ENCODE results near the gene STAB1.

Gene STAB1

GRCh38 chr3:52563984-52564383, 68.8 kb downstream of the STAB1 start:
- H3K9me3 ChIP-seq (ENCODE audit: control insufficient read depth, insufficient read depth, low read length), result no peaks in the 10 kb centered on the region
- H3K4me3 ChIP-seq (ENCODE audit: low read depth, low read length), result no peak overlapping the region
- no peaks in the 10 kb centered on the region for H3K4me1 ChIP-seq (ENCODE audit: control insufficient read depth, insufficient read depth, low read length)
- no peak overlapping the region for H3K9ac ChIP-seq (ENCODE audit: low read depth, low read length)
- H3K27me3 ChIP-seq (ENCODE audit: control insufficient read depth, insufficient read depth, low read length), result no peaks in the 10 kb centered on the region
- H3K36me3 ChIP-seq (ENCODE audit: control insufficient read depth, insufficient read depth, low read length), result peaks cover 11% of the 10 kb centered on the region

- H3K36me3 ChIP-seq (ENCODE audit: control insufficient read depth, insufficient read depth, low read length), result peaks cover 2% of the 10 kb centered on the region
- H3K4me3 ChIP-seq (ENCODE audit: low read depth, low read length), result no peak overlapping the region
- no peaks in the 10 kb centered on the region for H3K4me1 ChIP-seq (ENCODE audit: control insufficient read depth, insufficient read depth, low read length)
- H3K9me3 ChIP-seq (ENCODE audit: control insufficient read depth, insufficient read depth, low read length), result no peaks in the 10 kb centered on the region
- no peaks in the 10 kb centered on the region for H3K27me3 ChIP-seq (ENCODE audit: control insufficient read depth, insufficient read depth, low read length)
- H3K9ac ChIP-seq (ENCODE audit: low read depth, low read length), result no peak overlapping the region
These were observed 72.9 kb downstream of the STAB1 start for GRCh38 chr3:52568069-52568468.

GRCh38 chr3:52570076-52570475, 74.9 kb downstream of the STAB1 start:
- H3K4me3 ChIP-seq (ENCODE audit: low read depth, low read length), result no peak overlapping the region
- H3K27me3 ChIP-seq (ENCODE audit: control insufficient read depth, insufficient read depth, low read length), result no peaks in the 10 kb centered on the region
- H3K9ac ChIP-seq (ENCODE audit: low read depth, low read length), result no peak overlapping the region
- peaks cover 4% of the 10 kb centered on the region for H3K36me3 ChIP-seq (ENCODE audit: control insufficient read depth, insufficient read depth, low read length)
- no peaks in the 10 kb centered on the region for H3K4me1 ChIP-seq (ENCODE audit: control insufficient read depth, insufficient read depth, low read length)
- H3K9me3 ChIP-seq (ENCODE audit: control insufficient read depth, insufficient read depth, low read length), result no peaks in the 10 kb centered on the region

GRCh38 chr3:52572221-52572620, 77.1 kb downstream of the STAB1 start:
- Histone ChIP-seq H3K4me1 (ENCODE audit: control insufficient read depth, insufficient read depth, low read length) (no peaks in the 10 kb centered on the region), H3K4me3 (ENCODE audit: low read depth, low read length) (no peak overlapping the region), H3K27me3 (ENCODE audit: control insufficient read depth, insufficient read depth, low read length) (no peaks in the 10 kb centered on the region), H3K9me3 (ENCODE audit: control insufficient read depth, insufficient read depth, low read length) (no peaks in the 10 kb centered on the region), H3K9ac (ENCODE audit: low read depth, low read length) (no peak overlapping the region), H3K36me3 (ENCODE audit: control insufficient read depth, insufficient read depth, low read length) (peaks cover 4% of the 10 kb centered on the region)

Data from iPS-15b (cell line).